HEK293 (cell line): Measurements from ENCODE around the gene ARHGEF12.

Source experiments
- CTCF ChIA-PET: fragments of 350-600 bp; formaldehyde crosslinking; extraction: SDS; loops from one replicate; lab custom pipeline; 2021; ENCODE audit warnings: antibody characterized with exemption; lab: Yijun Ruan, JAX
- POLR2A ChIA-PET: fragments of 300-600 bp; formaldehyde crosslinking; extraction: SDS; loops from one replicate; lab custom pipeline; 2020; ENCODE audit warnings: antibody characterized with exemption, inconsistent platforms; lab: Yijun Ruan, JAX
- H3K27ac ChIP-seq: fragments of 200-500 bp; sonication (Bioruptor generic); 2 replicates; pipeline ENCODE4 v1.5.1; 2014; ENCODE audit warnings: low read depth, low read length, control low read depth, inconsistent platforms; ENCODE audit errors: extremely low read depth
- H3K36me3 ChIP-seq, 2 experiments: fragments of 200-500 bp in 1 of 2; sonication (Bioruptor generic) in 1 of 2; 1 replicate in 1 of 2; 2 replicates in 1 of 2; pipeline ENCODE4 v1.5.1; 2014 to 2017; ENCODE audit warnings: inconsistent platforms in 2 of 2, low read length in 2 of 2; ENCODE audit not compliant: control insufficient read depth in 2 of 2, insufficient read depth in 1 of 2
- H3K4me1 ChIP-seq: fragments of 200-500 bp; sonication (Bioruptor generic); 2 replicates; pipeline ENCODE4 v1.5.1; 2014; ENCODE audit warnings: mild to moderate bottlenecking, low read length, inconsistent platforms; ENCODE audit not compliant: control insufficient read depth, insufficient read depth
- H3K4me3 ChIP-seq: 2 replicates; pipeline ENCODE4 v1.5.1; 2011; ENCODE audit warnings: low read depth, mild to moderate bottlenecking, control low read depth, low read length, moderate library complexity
- H3K9me3 ChIP-seq: fragments of 200-500 bp; sonication (Bioruptor generic); 2 replicates; pipeline ENCODE4 v1.5.1; 2014; ENCODE audit warnings: low read depth, low read length, inconsistent platforms; ENCODE audit not compliant: control insufficient read depth, insufficient read depth
- BCL11A ChIP-seq: fragments of 450-650 bp; formaldehyde crosslinking; IDR thresholded peaks from 2 replicates; pipeline ENCODE4 v1.5.1; 2016; ENCODE audit warnings: low read depth, missing biosample characterization, missing genetic modification characterization
- CTCF ChIP-seq: fragments of 450-650 bp; formaldehyde crosslinking; IDR thresholded peaks from 2 replicates; pipeline ENCODE4 v1.5.1; 2016; ENCODE audit warnings: missing biosample characterization, missing genetic modification characterization
- EGR2 ChIP-seq: fragments of 450-650 bp; formaldehyde crosslinking; IDR thresholded peaks from 2 replicates; pipeline ENCODE4 v1.5.1; 2016; ENCODE audit warnings: low read depth, missing biosample characterization, missing genetic modification characterization
- HOXA7 ChIP-seq: sonication (generic); formaldehyde crosslinking; IDR thresholded peaks from 2 replicates; pipeline ENCODE4 v1.8.1; 2022; ENCODE audit warnings: missing genetic modification reagents, borderline replicate concordance
- MYNN ChIP-seq: fragments of 450-650 bp; formaldehyde crosslinking; IDR thresholded peaks from 2 replicates; pipeline ENCODE4 v1.5.1; 2016; ENCODE audit warnings: missing biosample characterization, missing genetic modification characterization, borderline replicate concordance
- RBAK ChIP-seq: fragments of 450-650 bp; formaldehyde crosslinking; IDR thresholded peaks from 2 replicates; pipeline ENCODE4 v1.5.1; 2016; ENCODE audit warnings: missing biosample characterization, missing genetic modification characterization
- SCRT2 ChIP-seq: fragments of 450-650 bp; formaldehyde crosslinking; IDR thresholded peaks from 2 replicates; pipeline ENCODE4 v1.5.1; 2016; ENCODE audit warnings: missing biosample characterization, missing genetic modification characterization
- TCF7L2 ChIP-seq: IDR thresholded peaks from 2 replicates; pipeline ENCODE4 v1.6.1; 2011; ENCODE audit warnings: low read depth, mild to moderate bottlenecking, inconsistent platforms, low read length, moderate library complexity, borderline replicate concordance
- WT1 ChIP-seq: fragments of 450-650 bp; formaldehyde crosslinking; IDR thresholded peaks from 2 replicates; pipeline ENCODE4 v1.5.1; 2016; ENCODE audit warnings: missing biosample characterization, missing genetic modification characterization
- ZBTB8A ChIP-seq: fragments of 450-650 bp; formaldehyde crosslinking; IDR thresholded peaks from 2 replicates; pipeline ENCODE4 v1.5.1; 2016; ENCODE audit warnings: missing biosample characterization, missing genetic modification characterization
- ZNF140 ChIP-seq: fragments of 450-650 bp; formaldehyde crosslinking; IDR thresholded peaks from 2 replicates; pipeline ENCODE4 v1.5.1; 2016; ENCODE audit warnings: missing biosample characterization, missing genetic modification characterization
- ZNF148 ChIP-seq: fragments of 450-650 bp; formaldehyde crosslinking; IDR thresholded peaks from 2 replicates; pipeline ENCODE4 v1.5.0; 2017; ENCODE audit warnings: missing biosample characterization, missing genetic modification characterization, borderline replicate concordance
- ZNF16 ChIP-seq: fragments of 450-650 bp; formaldehyde crosslinking; IDR thresholded peaks from 2 replicates; pipeline ENCODE4 v1.5.1; 2016; ENCODE audit warnings: low read depth, missing biosample characterization, missing genetic modification characterization
- ZNF23 ChIP-seq: fragments of 450-650 bp; formaldehyde crosslinking; IDR thresholded peaks from 2 replicates; pipeline ENCODE4 v1.5.1; 2016; ENCODE audit warnings: missing biosample characterization, missing genetic modification characterization, borderline replicate concordance
- ZNF248 ChIP-seq: fragments of 450-650 bp; formaldehyde crosslinking; IDR thresholded peaks from 2 replicates; pipeline ENCODE4 v1.5.1; 2017; ENCODE audit warnings: missing biosample characterization, missing genetic modification characterization
- ZNF354C ChIP-seq: fragments of 450-650 bp; formaldehyde crosslinking; IDR thresholded peaks from 2 replicates; pipeline ENCODE4 v1.5.1; 2016; ENCODE audit warnings: missing biosample characterization, missing genetic modification characterization, low read depth, borderline replicate concordance
- ZNF555 ChIP-seq: fragments of 450-650 bp; formaldehyde crosslinking; conservative IDR thresholded peaks from 2 replicates; pipeline ENCODE4 v1.5.1; 2017; ENCODE audit warnings: missing biosample characterization, mild to moderate bottlenecking, missing genetic modification characterization, inconsistent platforms
- ZNF585B ChIP-seq: fragments of 450-650 bp; formaldehyde crosslinking; IDR thresholded peaks from 2 replicates; pipeline ENCODE4 v1.5.1; 2016; ENCODE audit warnings: missing biosample characterization, missing genetic modification characterization
- ZNF610 ChIP-seq: fragments of 450-650 bp; formaldehyde crosslinking; IDR thresholded peaks from 2 replicates; pipeline ENCODE4 v1.5.1; 2016; ENCODE audit warnings: missing biosample characterization, missing genetic modification characterization, borderline replicate concordance

ARHGEF12 gene

DNA sequence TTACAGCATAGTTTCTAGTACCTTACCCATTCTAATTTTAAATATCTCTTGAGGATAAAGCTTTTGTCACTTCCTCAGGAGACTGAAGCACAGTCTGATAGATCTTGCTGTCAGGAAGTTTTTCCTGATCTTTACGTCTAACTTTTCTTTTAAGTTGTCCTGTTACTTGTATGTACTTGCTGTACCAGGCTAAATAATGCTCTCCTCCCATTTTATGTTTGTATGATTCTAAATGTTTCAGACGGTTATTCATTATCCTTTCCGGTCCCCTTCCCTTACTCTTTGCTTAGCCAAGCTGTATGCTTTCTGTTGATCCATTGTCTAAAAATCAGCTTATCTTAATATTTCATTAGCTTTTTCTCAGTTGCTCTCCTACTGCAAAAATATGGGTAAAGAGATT is 6.0 kb downstream of the ARHGEF12 start (continued):
- TF ChIP-seq ZNF148 (tag by site-specific recombination), result no peak

GRCh38 chr11:120342678-120343077 is 6.5 kb downstream of the ARHGEF12 start:
- Histone ChIP-seq H3K9me3 (no peaks in the 10 kb centered on the region), H3K27ac (no peak overlapping the region), H3K4me3 (no peak overlapping the region), H3K4me1 (peaks cover 4% of the 10 kb centered on the region; the same call in 1 of the 2 replicates), H3K36me3 (no peaks in the 10 kb centered on the region)
- TF ChIP-seq BCL11A (no peak), MYNN (tag by site-specific recombination) (no peak), ZNF555 (no peak), EGR2 (tag by site-specific recombination) (no peak), RBAK (tag by site-specific recombination) (no peak), ZNF610 (tag by site-specific recombination) (no peak), SCRT2 (tag by site-specific recombination) (no peak), ZNF140 (tag by site-specific recombination) (no peak), ZNF585B (tag by site-specific recombination) (no peak), HOXA7 (CRISPR knock-in tag) (no peak), ZNF248 (tag by site-specific recombination) (no peak)
- POLR2A ChIA-PET, result no interaction called here
- CTCF ChIA-PET, result interaction anchor here (1.1 kb wide), 1 partner anchor 43 kb away, joined by 3 read pairs; no protein-coding TSS in a partner anchor

- Histone ChIP-seq H3K4me1 (peaks cover 6% of the 10 kb centered on the region; the same call in 1 of the 2 replicates), H3K4me3 (no peak overlapping the region), H3K36me3 (no peaks in the 10 kb centered on the region), H3K27ac (no peak overlapping the region), H3K9me3 (no peaks in the 10 kb centered on the region)
- no peak for TF ChIP-seq ZNF354C (tag by site-specific recombination)
- no peak for TF ChIP-seq ZNF140 (tag by site-specific recombination)
- TF ChIP-seq ZBTB8A (tag by site-specific recombination), result no peak
- TF ChIP-seq ZNF23, result no peak
- TF ChIP-seq TCF7L2, result no peak
- no peak for TF ChIP-seq CTCF (tag by site-specific recombination)
- no peak for TF ChIP-seq WT1
- TF ChIP-seq ZNF16 (tag by site-specific recombination), result no peak
- ChIA-PET POLR2A (no interaction called here), CTCF (no interaction called here)
These were observed 7.2 kb downstream of the ARHGEF12 start for GRCh38 chr11:120343429-120343828.
